PC-9 (cell line): ENCODE results near the gene CPE.

ENCODE experiments used
- CTCF ChIP-seq: fragments of 200-600 bp; sonication (generic); conservative IDR thresholded peaks from 2 replicates; pipeline ENCODE4 v1.6.1; 2017; ENCODE audit warnings: mixed run types, antibody characterized with exemption, mild to moderate bottlenecking, moderate library complexity
- EZH2 ChIP-seq: fragments of 200-600 bp; sonication (generic); IDR thresholded peaks from 2 replicates; pipeline ENCODE4 v1.8.0; 2017; ENCODE audit warnings: antibody characterized with exemption, low read depth

GRCh38 chr4:165383591-165384073 lies 4.8 kb downstream of the CPE start:
- no peak for TF ChIP-seq CTCF
- no peak for TF ChIP-seq EZH2
